ENCODE data around the gene AWAT1.

Gene AWAT1

GRCh38 chrX:70252491-70252890, 18.0 kb downstream of the AWAT1 start:
- Histone ChIP-seq H3K4me3 (ENCODE audit: control insufficient read depth in 1 of 7, extremely low read depth in 1 of 7, insufficient read depth in 4 of 7, low read depth in 2 of 7, low read length in 6 of 7) (no peak overlapping the region), H3K27me3 (replicated peaks in 2 of 5; ENCODE audit: control insufficient read depth in 4 of 5, insufficient read depth in 5 of 5, low read length in 4 of 5) (no peaks in the 10 kb centered on the region), H3K9me3 (ENCODE audit: control extremely low read depth in 1 of 5, control insufficient read depth in 4 of 5, insufficient read depth in 2 of 5, low read depth in 1 of 5, low read length in 4 of 5) (no peaks in the 10 kb centered on the region), H3K36me3 (ENCODE audit: control insufficient read depth in 4 of 4, insufficient read depth in 4 of 4, low read length in 3 of 4) (no peaks in the 10 kb centered on the region), H3K27ac (ENCODE audit: insufficient read depth in 1 of 2, low read depth in 1 of 2, low read length in 2 of 2, poor library complexity in 1 of 2, severe bottlenecking in 2 of 2) (no peak overlapping the region), H3K4me1 (ENCODE audit: control extremely low read depth in 1 of 4, control insufficient read depth in 4 of 4, insufficient read depth in 4 of 4, low read length in 3 of 4) (no peaks in the 10 kb centered on the region)
- ChIA-PET POLR2A (no interaction called here), CTCF (no interaction called here)
- DNase-seq = peak in 1 of 3 donors; percentile 1
- WGBS (ENCODE audit: insufficient coverage) = 67% methylated on average over 1 of the region's 2 CpGs

- ChIA-PET POLR2A (no interaction called here), CTCF (no interaction called here)
- Histone ChIP-seq H3K27ac (ENCODE audit: insufficient read depth in 1 of 2, low read depth in 1 of 2, low read length in 2 of 2, poor library complexity in 1 of 2, severe bottlenecking in 2 of 2) (no peak overlapping the region), H3K4me1 (ENCODE audit: control extremely low read depth in 1 of 4, control insufficient read depth in 4 of 4, insufficient read depth in 4 of 4, low read length in 3 of 4) (no peaks in the 10 kb centered on the region), H3K36me3 (ENCODE audit: control insufficient read depth in 4 of 4, insufficient read depth in 4 of 4, low read length in 3 of 4) (no peaks in the 10 kb centered on the region), H3K9me3 (ENCODE audit: control extremely low read depth in 1 of 5, control insufficient read depth in 4 of 5, insufficient read depth in 2 of 5, low read depth in 1 of 5, low read length in 4 of 5) (no peaks in the 10 kb centered on the region), H3K27me3 (replicated peaks in 2 of 5; ENCODE audit: control insufficient read depth in 4 of 5, insufficient read depth in 5 of 5, low read length in 4 of 5) (no peaks in the 10 kb centered on the region), H3K4me3 (ENCODE audit: control insufficient read depth in 1 of 7, extremely low read depth in 1 of 7, insufficient read depth in 4 of 7, low read depth in 2 of 7, low read length in 6 of 7) (no peak overlapping the region)
- no CpG with 5 or more reads among the region's 3 CpGs for WGBS (ENCODE audit: insufficient coverage)
- DNase-seq = no peak
These were observed 19.1 kb downstream of the AWAT1 start for GRCh38 chrX:70253377-70254062.

- H3K4me1 ChIP-seq (ENCODE audit: control extremely low read depth in 1 of 4, control insufficient read depth in 4 of 4, insufficient read depth in 4 of 4, low read length in 3 of 4) = no peaks in the 10 kb centered on the region
- WGBS (ENCODE audit: insufficient coverage) = 100% methylated on average over 1 of the region's 1 CpG
- CTCF ChIA-PET = no interaction called here
- no peak overlapping the region for H3K4me3 ChIP-seq (ENCODE audit: control insufficient read depth in 1 of 7, extremely low read depth in 1 of 7, insufficient read depth in 4 of 7, low read depth in 2 of 7, low read length in 6 of 7)
- no peaks in the 10 kb centered on the region for H3K36me3 ChIP-seq (ENCODE audit: control insufficient read depth in 4 of 4, insufficient read depth in 4 of 4, low read length in 3 of 4)
- no peaks in the 10 kb centered on the region for H3K27me3 ChIP-seq (replicated peaks in 2 of 5; ENCODE audit: control insufficient read depth in 4 of 5, insufficient read depth in 5 of 5, low read length in 4 of 5)
- H3K9me3 ChIP-seq (ENCODE audit: control extremely low read depth in 1 of 5, control insufficient read depth in 4 of 5, insufficient read depth in 2 of 5, low read depth in 1 of 5, low read length in 4 of 5) = no peaks in the 10 kb centered on the region
- no peak overlapping the region for H3K27ac ChIP-seq (ENCODE audit: insufficient read depth in 1 of 2, low read depth in 1 of 2, low read length in 2 of 2, poor library complexity in 1 of 2, severe bottlenecking in 2 of 2)
- POLR2A ChIA-PET = no interaction called here
- DNase-seq = no peak
These were observed 19.6 kb downstream of the AWAT1 start for GRCh38 chrX:70254063-70254400.

GRCh38 chrX:70254909-70255308, 20.5 kb downstream of the AWAT1 start:
- Histone ChIP-seq H3K27ac (ENCODE audit: insufficient read depth in 1 of 2, low read depth in 1 of 2, low read length in 2 of 2, poor library complexity in 1 of 2, severe bottlenecking in 2 of 2) (no peak overlapping the region), H3K9me3 (ENCODE audit: control extremely low read depth in 1 of 5, control insufficient read depth in 4 of 5, insufficient read depth in 2 of 5, low read depth in 1 of 5, low read length in 4 of 5) (no peaks in the 10 kb centered on the region), H3K4me3 (ENCODE audit: control insufficient read depth in 1 of 7, extremely low read depth in 1 of 7, insufficient read depth in 4 of 7, low read depth in 2 of 7, low read length in 6 of 7) (no peak overlapping the region), H3K36me3 (ENCODE audit: control insufficient read depth in 4 of 4, insufficient read depth in 4 of 4, low read length in 3 of 4) (no peaks in the 10 kb centered on the region), H3K27me3 (replicated peaks in 2 of 5; ENCODE audit: control insufficient read depth in 4 of 5, insufficient read depth in 5 of 5, low read length in 4 of 5) (no peaks in the 10 kb centered on the region), H3K4me1 (ENCODE audit: control extremely low read depth in 1 of 4, control insufficient read depth in 4 of 4, insufficient read depth in 4 of 4, low read length in 3 of 4) (no peaks in the 10 kb centered on the region)
- whole genome bisulfite sequencing (ENCODE audit: insufficient coverage) = 70% methylated on average over 2 of the region's 3 CpGs
- ChIA-PET POLR2A (no interaction called here), CTCF (no interaction called here)
- DNase-seq = no peak

GRCh38 chrX:70255452-70255851, 21.0 kb downstream of the AWAT1 start:
- no peaks in the 10 kb centered on the region for H3K36me3 ChIP-seq (ENCODE audit: control insufficient read depth in 4 of 4, insufficient read depth in 4 of 4, low read length in 3 of 4)
- no peaks in the 10 kb centered on the region for H3K4me1 ChIP-seq (ENCODE audit: control extremely low read depth in 1 of 4, control insufficient read depth in 4 of 4, insufficient read depth in 4 of 4, low read length in 3 of 4)
- WGBS (ENCODE audit: insufficient coverage) = no CpG with 5 or more reads among the region's 2 CpGs
- H3K27me3 ChIP-seq (replicated peaks in 2 of 5; ENCODE audit: control insufficient read depth in 4 of 5, insufficient read depth in 5 of 5, low read length in 4 of 5) = no peaks in the 10 kb centered on the region
- CTCF ChIA-PET = no interaction called here
- no peak for DNase-seq
- POLR2A ChIA-PET = no interaction called here
- no peak overlapping the region for H3K27ac ChIP-seq (ENCODE audit: insufficient read depth in 1 of 2, low read depth in 1 of 2, low read length in 2 of 2, poor library complexity in 1 of 2, severe bottlenecking in 2 of 2)
- no peak overlapping the region for H3K4me3 ChIP-seq (ENCODE audit: control insufficient read depth in 1 of 7, extremely low read depth in 1 of 7, insufficient read depth in 4 of 7, low read depth in 2 of 7, low read length in 6 of 7)
- H3K9me3 ChIP-seq (ENCODE audit: control extremely low read depth in 1 of 5, control insufficient read depth in 4 of 5, insufficient read depth in 2 of 5, low read depth in 1 of 5, low read length in 4 of 5) = no peaks in the 10 kb centered on the region

- no peaks in the 10 kb centered on the region for H3K9me3 ChIP-seq (ENCODE audit: control extremely low read depth in 1 of 5, control insufficient read depth in 4 of 5, insufficient read depth in 2 of 5, low read depth in 1 of 5, low read length in 4 of 5)
- no peak overlapping the region for H3K4me3 ChIP-seq (ENCODE audit: control insufficient read depth in 1 of 7, extremely low read depth in 1 of 7, insufficient read depth in 4 of 7, low read depth in 2 of 7, low read length in 6 of 7)
- CTCF ChIA-PET = no interaction called here
- H3K36me3 ChIP-seq (ENCODE audit: control insufficient read depth in 4 of 4, insufficient read depth in 4 of 4, low read length in 3 of 4) = no peaks in the 10 kb centered on the region
- POLR2A ChIA-PET = no interaction called here
- no peaks in the 10 kb centered on the region for H3K4me1 ChIP-seq (ENCODE audit: control extremely low read depth in 1 of 4, control insufficient read depth in 4 of 4, insufficient read depth in 4 of 4, low read length in 3 of 4)
- no peaks in the 10 kb centered on the region for H3K27me3 ChIP-seq (replicated peaks in 2 of 5; ENCODE audit: control insufficient read depth in 4 of 5, insufficient read depth in 5 of 5, low read length in 4 of 5)
- no peak overlapping the region for H3K27ac ChIP-seq (ENCODE audit: insufficient read depth in 1 of 2, low read depth in 1 of 2, low read length in 2 of 2, poor library complexity in 1 of 2, severe bottlenecking in 2 of 2)
- no peak for DNase-seq
- 77% methylated on average over 4 of the region's 5 CpGs for WGBS (ENCODE audit: insufficient coverage)
These were observed 23.2 kb downstream of the AWAT1 start for GRCh38 chrX:70257423-70258288.

- CTCF ChIA-PET = no interaction called here
- H3K4me3 ChIP-seq (ENCODE audit: control insufficient read depth in 1 of 7, extremely low read depth in 1 of 7, insufficient read depth in 4 of 7, low read depth in 2 of 7, low read length in 6 of 7) = no peak within 1 kb of the TSS
- WGBS (ENCODE audit: insufficient coverage) = 71% methylated on average over 4 of the region's 4 CpGs
- DNase-seq = no peak
- H3K9me3 ChIP-seq (ENCODE audit: control extremely low read depth in 1 of 5, control insufficient read depth in 4 of 5, insufficient read depth in 2 of 5, low read depth in 1 of 5, low read length in 4 of 5) = no peaks in the 10 kb centered on the region
- POLR2A ChIA-PET = no interaction called here
- no peaks in the 10 kb centered on the region for H3K27me3 ChIP-seq (replicated peaks in 2 of 5; ENCODE audit: control insufficient read depth in 4 of 5, insufficient read depth in 5 of 5, low read length in 4 of 5)
- H3K4me1 ChIP-seq (ENCODE audit: control extremely low read depth in 1 of 4, control insufficient read depth in 4 of 4, insufficient read depth in 4 of 4, low read length in 3 of 4) = no peaks in the 10 kb centered on the region
- no peaks in the 10 kb centered on the region for H3K36me3 ChIP-seq (ENCODE audit: control insufficient read depth in 4 of 4, insufficient read depth in 4 of 4, low read length in 3 of 4)
- H3K27ac ChIP-seq (ENCODE audit: insufficient read depth in 1 of 2, low read depth in 1 of 2, low read length in 2 of 2, poor library complexity in 1 of 2, severe bottlenecking in 2 of 2) = no peak within 1 kb of the TSS
These were observed 25.6 kb downstream of the AWAT1 start, which contains the start of gene P2RY4 for GRCh38 chrX:70260104-70260503. P2RY4 (minus strand) TSS chrX:70260204; CDS start chrX:70259624, 580 bp downstream.
